ENCODE data around the gene HEMGN.

DNA sequence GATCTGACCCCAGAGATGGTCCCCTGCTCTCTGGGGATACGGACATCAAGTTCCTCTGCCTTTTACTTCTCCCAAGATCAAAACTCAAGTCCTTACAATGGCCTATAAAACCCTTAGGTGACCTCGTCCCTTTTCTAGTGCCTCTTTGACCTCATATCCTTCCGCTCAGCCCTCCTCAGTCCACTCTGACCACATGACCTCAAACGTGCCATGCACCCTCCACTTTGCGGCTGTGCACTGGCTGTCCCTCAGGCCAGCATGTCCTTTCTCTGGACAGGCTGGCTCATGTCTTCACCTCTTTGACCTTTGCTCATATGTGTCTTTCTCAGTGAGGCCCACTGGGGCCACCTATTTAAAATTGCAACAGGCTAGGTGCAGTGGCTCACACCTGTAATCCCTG lies 30.3 kb downstream of the HEMGN start:
- no peak for TF ChIP-seq REST (IDR thresholded peaks at IDR 0.05; ENCODE audit: insufficient replicate concordance, low read depth)
- TF ChIP-seq, protein P1, sequence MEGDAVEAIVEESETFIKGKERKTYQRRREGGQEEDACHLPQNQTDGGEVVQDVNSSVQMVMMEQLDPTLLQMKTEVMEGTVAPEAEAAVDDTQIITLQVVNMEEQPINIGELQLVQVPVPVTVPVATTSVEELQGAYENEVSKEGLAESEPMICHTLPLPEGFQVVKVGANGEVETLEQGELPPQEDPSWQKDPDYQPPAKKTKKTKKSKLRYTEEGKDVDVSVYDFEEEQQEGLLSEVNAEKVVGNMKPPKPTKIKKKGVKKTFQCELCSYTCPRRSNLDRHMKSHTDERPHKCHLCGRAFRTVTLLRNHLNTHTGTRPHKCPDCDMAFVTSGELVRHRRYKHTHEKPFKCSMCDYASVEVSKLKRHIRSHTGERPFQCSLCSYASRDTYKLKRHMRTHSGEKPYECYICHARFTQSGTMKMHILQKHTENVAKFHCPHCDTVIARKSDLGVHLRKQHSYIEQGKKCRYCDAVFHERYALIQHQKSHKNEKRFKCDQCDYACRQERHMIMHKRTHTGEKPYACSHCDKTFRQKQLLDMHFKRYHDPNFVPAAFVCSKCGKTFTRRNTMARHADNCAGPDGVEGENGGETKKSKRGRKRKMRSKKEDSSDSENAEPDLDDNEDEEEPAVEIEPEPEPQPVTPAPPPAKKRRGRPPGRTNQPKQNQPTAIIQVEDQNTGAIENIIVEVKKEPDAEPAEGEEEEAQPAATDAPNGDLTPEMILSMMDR (IDR thresholded peaks at IDR 0.05; ENCODE audit: insufficient read depth, low read length), result no peak
- TF ChIP-seq SPI1 (IDR thresholded peaks at IDR 0.05; ENCODE audit: borderline replicate concordance, low read depth), result no peak
- no peak for TF ChIP-seq GABPA (IDR thresholded peaks at IDR 0.05; ENCODE audit: low read depth)
- TF ChIP-seq POLR2AphosphoS5 (IDR thresholded peaks at IDR 0.05; ENCODE audit: low read depth), result no peak
